Keratinocyte (primary cell): ENCODE data around the gene LRRC18.

Experiments
- EZH2 ChIP-seq: IDR thresholded peaks from one replicate; pipeline ENCODE4 v1.6.1; 2012; ENCODE audit warnings: inconsistent platforms, mild to moderate bottlenecking, low read length, moderate library complexity
- TF ChIP-seq, protein P1 (sequence below), 3 experiments: IDR thresholded peaks in 1 of 3; conservative IDR thresholded peaks in 1 of 3; optimal IDR thresholded peaks in 1 of 3; 2 replicates in 2 of 3; 3 replicates in 1 of 3; pipeline versions ENCODE3 to v1.5.1; 2011; ENCODE audit warnings: low read length in 3 of 3, mild to moderate bottlenecking in 3 of 3, moderate library complexity in 2 of 3, control low read depth in 1 of 3, inconsistent platforms in 1 of 3; ENCODE audit not compliant: insufficient read depth in 2 of 3; ENCODE audit errors: extremely low read depth in 1 of 3

DNA sequence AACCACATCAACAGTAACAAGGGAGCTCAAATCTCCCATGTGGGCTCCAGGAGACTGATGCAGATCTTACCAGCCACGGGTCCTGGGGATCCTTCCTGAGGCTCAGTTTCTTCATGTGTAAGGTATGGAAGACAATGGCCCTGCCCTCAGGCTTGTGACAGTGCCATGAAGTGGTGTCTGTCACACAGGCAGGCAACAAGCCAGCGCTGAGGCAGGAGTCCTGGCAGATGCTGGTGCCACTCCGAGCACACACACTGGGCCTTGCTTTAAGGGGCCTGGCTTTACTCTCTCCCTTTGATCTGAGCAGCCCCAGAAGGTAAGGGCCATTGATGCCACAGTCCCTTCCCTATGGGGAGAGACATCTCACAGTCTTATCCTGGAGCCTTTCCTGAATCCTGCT is 28.4 kb upstream of the LRRC18 start:
- TF ChIP-seq, protein P1, sequence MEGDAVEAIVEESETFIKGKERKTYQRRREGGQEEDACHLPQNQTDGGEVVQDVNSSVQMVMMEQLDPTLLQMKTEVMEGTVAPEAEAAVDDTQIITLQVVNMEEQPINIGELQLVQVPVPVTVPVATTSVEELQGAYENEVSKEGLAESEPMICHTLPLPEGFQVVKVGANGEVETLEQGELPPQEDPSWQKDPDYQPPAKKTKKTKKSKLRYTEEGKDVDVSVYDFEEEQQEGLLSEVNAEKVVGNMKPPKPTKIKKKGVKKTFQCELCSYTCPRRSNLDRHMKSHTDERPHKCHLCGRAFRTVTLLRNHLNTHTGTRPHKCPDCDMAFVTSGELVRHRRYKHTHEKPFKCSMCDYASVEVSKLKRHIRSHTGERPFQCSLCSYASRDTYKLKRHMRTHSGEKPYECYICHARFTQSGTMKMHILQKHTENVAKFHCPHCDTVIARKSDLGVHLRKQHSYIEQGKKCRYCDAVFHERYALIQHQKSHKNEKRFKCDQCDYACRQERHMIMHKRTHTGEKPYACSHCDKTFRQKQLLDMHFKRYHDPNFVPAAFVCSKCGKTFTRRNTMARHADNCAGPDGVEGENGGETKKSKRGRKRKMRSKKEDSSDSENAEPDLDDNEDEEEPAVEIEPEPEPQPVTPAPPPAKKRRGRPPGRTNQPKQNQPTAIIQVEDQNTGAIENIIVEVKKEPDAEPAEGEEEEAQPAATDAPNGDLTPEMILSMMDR (optimal IDR thresholded peaks at IDR 0.05 in 1 of 3, IDR thresholded peaks at IDR 0.05 in 1 of 3, conservative IDR thresholded peaks at IDR 0.05 in 1 of 3; ENCODE audit: extremely low read depth in 1 of 3, insufficient read depth in 2 of 3, low read length in 3 of 3), result no peak
- TF ChIP-seq EZH2, result no peak
